Activated CD4-positive, alpha-beta T cell treated with anti-CD3 and anti-CD28 coated beads for 24 hours (primary cell): ENCODE measurements around the gene RNF31.

Experiments
- DNase-seq, 2 donors: peaks; one replicate each; pipeline ENCODE4 v3.0.0-alpha.2; 2020; ENCODE audit warnings: low read depth in 2 of 2

The RNF31 gene

DNA sequence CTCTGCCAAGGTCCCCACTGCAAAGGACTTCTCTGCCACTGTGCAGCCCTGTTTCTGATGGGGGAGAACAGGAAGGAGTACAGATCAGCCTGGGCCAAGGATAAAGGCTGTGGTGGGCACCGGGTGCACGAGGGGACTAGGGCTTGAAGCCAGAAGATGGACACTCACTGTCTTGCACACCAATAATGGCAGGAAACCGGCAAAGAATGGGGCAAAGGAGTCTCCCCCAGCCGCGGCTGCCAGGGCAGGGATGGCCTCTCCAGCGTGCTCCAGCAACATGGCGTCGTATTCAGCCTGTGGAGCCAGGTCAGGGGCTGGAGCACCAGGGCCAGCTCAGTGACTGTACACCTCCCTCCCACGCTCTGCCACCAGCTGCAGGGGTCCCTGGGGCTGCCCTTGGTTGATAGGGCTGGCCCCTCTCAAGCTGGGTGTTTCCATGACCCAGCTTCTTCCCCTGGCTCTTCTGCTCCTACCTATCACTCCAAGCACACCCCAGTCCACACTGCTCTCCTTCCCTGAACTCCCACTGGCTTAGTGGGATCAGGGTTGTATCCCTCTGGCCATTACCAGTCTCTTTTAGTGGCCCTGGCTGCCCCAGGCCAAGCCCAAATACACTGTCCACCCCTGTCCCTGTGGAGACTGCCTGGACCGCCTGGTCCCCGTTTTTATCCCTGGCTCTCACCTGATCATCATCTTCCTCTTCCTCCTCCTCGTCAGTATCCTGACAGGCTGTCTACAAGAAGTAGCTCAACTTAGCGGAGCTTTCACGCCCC is 35.0 kb downstream of the RNF31 start:
- DNase-seq, result no peak

- no peak for DNase-seq
Observed at GRCh38 chr14:24183014-24183481, 35.8 kb downstream of the RNF31 start.

DNA sequence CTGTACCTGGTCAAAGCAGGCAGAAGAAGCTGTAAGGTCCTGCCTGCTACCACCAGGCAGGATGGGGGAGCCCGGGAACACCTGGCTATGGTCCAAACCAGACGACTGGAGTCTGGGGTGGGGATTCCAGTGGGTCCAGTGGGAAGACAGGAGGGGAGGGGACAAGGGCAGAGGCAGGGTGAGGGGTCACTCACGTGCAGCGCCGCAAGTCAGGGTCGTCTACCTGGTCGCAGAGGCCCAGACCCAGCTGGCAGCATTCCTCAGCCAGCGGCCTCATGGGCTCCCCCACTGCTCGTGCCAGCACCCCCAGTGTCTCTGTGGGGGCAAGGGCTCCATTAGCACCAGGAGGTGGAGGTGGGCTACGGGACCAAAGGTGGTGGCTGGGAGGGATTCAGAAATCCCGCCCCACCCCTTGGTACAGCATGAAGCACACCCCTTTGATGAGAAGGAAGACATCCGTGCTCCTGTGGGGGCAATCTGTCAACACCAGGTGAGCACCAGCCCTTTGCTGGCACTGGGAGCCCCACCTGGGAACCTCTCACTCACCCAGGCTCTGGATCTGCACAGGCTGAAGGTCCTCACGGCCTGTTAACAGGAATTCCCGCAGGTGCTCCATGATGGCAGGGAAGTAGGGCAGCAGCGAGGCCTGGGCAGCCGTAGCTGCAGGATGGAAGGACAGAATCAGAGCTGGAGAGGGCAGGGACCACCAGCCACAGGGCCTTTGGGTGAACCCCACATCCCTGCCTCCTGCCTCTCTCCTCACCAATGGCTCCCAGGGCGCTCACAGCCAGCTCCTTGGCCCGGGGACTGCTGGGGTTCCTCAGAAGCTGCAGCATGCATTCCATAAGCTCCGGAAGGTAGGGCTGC is 37.0 kb downstream of the RNF31 start:
- DNase-seq, result no peak

- DNase-seq, result no peak
Observed at GRCh38 chr14:24185026-24185425, 37.7 kb downstream of the RNF31 start.

DNA sequence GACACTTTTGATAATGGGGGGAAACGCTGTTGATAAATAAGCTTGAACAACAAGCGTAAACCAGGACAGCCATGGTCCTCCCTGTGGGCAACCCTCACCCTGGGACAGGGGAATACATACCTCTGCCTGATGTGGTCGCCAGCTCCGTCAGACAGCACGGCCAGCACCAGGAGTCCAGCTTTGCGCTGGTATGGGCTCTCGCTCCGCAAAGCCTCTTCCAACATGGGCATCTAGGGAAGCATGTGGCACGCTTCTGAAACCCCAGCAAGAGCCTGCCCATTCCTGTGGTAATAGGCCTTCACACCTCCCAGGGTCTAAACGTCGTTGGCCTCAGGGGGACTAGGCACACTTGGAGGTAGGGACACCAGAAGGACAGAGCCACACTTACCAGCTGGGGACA is 38.4 kb downstream of the RNF31 start:
- DNase-seq, result no peak

DNA sequence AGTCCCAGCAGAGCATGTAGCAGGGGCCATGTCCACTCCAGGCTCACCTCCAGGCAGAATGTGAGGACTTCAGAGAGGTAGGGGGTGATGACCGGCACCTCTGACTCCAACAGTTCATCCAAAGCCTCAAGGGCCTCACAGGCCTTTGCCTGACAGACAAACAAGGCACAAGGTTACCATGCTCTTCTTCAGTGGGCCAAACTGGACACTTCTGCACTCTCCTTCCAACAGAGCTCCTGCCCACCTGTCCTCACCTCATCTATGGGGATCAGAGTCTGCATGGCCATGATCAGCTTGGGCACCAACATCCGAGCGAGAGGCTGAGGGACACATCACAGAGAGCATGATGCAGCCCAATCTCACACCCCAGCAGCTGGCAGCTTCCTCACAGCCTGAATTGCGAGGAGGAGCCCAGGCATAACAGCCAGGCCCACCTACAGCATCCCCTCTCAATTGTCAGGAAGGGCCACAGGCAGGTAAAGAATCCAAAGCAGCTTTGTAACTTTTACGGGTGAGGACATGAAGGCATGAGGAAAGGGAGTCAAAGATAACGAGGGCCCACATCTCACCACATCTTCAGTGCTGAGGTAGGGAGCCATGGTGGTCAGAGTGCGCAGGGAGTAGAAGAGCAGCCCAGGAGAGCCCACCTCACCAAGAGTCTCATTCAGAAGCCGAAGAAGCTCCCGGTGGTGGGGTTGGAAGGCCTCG is 39.7 kb downstream of the RNF31 start:
- no peak for DNase-seq

- no peak for DNase-seq
Observed at GRCh38 chr14:24187539-24187915, 40.2 kb downstream of the RNF31 start.

DNA sequence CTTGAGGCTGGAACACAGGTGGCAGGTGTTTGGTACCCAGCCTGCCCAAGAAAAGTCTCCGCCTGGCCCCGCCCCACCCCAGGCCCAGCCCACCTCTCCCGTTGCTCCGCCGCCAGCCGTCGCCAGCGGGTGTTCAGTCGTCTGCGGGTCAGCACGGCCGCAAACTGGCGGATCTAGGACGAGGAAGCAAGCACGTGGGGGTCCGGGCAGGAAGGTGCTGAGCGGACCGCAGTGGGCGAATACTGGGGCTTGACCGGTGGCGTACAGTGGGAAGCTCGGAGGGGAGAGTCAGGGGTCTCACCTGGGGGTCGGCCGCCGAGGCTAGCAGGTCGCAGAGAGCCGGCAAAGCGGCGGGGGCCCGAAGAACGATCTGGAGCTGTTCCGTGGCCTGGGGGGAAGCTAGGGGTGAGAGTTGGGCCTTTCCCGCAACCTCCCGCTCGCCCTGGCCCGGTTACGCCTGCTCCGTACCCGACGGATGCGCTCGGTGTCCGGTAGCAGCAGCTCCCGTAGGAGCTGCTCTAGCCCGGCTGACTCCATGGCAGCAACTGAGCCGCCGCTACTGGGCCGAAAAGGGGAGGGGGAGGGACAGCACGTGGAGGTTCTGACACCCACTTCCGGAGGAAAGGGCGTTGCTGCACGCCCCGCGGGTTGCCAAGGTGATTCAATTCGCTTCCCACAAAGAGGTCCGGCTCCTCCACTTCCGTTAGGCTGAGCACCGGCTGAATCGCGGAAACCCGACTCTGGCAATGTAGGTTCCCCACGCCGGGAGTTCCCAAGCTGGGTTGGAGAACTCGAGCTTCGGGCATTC is 41.2 kb downstream of the RNF31 start, which contains the start of gene IPO4:
Gene IPO4, minus strand, starts transcription at position 566 of the 808 bp plus-strand sequence. Its CDS starts 29 bp downstream, at position 537.
- peak; percentile 91 to 95 for DNase-seq

GRCh38 chr14:24189059-24189375 is 41.7 kb downstream of the RNF31 start:
- DNase-seq, result no peak

GRCh38 chr14:24189460-24189859 is 42.2 kb downstream of the RNF31 start:
- no peak for DNase-seq

GRCh38 chr14:24190416-24190815 is 43.1 kb downstream of the RNF31 start:
- no peak for DNase-seq

DNA sequence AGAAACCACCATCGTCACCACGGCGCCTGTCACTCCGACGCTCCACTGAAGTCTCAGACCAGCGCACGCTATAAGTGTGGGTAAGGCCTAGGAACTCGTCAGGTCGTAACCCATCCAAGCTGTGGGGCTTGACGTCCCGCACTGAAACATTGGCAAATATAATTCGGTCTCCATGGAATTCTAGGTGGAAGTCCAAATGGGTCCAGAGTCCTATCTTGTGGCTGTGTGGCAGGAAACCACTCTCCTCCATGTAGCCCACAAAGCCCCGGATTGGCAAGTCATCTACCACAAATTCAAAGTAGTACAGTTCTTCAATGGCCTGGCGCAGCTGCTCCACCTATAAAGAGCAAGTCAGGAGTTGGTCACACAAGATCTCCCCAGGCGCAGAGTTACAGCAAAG is 45.6 kb downstream of the RNF31 start:
- no peak for DNase-seq

DNA sequence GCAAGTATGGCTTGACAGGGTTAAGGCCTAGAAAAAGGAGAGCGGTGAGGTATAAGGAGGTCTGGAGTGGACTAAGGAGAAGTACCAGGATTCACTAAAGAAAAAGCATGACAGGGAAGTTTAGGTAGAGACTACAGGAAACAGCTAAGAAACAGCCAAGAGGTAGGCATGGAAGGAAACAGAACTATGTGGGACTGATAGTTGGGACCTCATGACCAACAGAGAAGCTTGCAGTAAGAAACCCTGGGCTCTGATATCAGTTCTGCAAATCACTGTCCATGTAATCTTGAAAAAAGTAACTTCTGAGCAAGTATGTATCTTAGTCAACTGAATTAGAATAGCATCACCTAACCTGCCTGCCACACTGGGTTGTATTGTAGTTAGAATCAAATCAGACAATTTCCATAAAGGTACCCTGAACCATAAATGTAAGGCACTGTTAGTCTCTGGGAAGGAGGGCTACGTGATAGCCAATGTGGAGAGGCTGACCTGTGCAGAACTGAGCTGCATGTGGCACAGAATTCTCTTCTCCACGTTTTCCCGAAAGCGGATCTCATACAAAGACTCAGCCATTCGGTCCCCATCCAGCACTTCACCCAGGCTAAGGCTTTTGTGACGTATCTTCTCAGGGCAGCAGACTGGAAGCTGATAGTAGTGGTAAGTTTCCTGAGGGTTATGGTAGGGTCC is 47.0 kb downstream of the RNF31 start:
- DNase-seq, result no peak

DNA sequence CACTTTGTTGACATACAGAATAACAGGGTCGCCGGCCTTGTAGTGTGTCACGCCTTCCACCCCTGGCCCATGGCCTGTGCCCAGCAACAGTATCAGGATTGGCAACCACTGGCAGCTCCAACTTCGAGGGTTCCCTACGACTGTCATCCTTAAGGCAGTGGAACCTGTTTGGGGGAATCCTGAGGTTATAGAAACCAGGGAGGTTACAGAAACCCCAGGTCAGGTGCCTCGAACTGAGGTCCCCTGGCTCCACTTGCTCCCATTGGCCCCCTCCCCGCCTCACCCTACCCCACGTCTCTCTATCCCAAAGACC is 47.5 kb downstream of the RNF31 start:
- DNase-seq, result no peak

DNA sequence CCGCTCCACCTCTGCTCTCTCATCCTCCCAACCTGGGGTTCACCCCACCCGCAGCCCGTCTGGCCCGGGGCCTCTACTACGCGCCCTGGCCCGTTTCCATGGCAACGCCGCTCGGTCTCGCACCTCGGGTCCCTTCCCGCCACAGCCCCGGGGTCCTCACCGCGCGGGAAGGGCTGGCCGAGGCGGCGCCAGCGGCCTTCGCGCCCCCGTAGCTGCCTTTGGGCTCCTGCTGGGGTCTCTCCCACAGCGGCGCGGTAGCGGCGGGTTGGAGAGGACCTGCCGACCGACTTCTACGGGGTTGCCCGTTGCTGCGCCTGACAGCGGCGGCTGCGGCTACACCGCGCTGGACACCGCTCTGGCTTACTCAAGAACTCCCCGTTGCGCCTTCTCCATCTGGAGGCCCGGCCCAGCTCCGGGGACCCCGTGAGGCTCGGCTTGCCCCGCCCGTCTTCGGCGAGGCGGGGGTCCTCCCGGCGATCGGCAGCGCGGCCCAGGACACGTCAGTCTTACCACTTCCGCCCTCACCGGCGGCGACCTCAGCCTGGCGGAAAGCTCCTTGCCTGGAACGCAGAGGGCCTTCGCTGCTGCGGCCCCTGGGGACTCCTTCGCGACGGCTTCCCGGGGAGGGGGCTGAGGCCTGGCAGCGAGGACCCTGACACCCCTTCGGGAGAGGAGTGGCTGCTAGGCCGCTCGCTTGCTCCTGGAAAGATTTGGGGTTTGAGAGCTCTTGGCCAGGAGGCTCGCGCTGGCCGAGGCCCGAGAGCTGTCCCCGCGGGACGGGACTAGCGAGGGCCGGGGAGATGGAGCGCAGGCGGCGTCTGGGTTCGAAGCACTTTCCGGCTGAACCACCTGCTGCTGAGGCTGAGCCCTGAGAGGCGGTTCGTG is 48.1 kb downstream of the RNF31 start, which contains the start of gene TM9SF1:
Gene TM9SF1, minus strand, starts transcription at position 256 of the 885 bp plus-strand sequence. CDS start 422 bp downstream, outside the sequence.
- DNase-seq, result peak; percentile 72 to 73

DNA sequence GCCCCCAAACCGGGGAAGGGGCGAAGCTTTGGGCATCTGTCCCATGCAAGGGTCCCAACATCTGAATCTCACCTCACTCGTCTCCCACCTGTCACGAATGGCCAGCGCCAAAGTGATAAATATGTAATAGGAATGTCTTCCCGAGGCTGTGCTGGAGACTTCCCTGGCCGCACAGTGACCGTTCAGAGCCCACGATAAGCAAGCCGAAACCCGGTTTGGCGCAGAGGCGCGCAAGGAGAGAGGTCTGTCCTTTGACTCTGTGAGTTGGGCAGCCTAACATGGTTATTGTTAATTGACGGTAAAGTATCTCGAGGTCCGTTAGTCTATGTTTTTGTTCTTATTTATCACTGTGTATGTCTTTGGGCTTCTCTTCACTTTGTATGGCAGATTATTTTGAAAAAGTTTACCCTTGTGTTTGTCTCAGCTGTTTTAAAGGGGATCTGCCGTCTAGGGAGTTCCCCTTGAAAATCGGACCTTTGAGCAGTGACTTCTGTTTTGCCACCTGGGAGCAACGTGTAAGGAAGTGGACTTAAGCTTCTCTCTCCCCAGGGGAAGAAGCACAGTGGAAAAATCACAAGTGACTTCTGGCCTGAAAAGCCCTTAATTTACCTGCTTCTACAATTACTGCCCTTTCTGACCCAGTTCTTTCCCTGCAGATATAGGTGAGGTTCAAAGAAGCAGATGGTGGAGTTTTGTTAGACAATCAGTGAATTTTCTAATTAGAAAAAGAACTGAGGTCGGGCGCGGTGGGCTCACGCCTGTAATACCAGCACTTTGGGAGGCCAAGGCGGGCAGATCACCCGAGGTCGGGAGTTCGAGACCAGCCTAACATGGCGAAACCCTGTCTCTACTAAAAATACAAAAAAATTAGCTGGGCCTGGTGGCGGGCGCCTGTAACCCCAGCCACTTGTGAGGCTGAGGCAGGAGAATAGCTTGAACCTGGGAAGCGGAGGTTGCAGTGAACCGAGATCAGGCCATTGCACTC is 49.1 kb downstream of the RNF31 start:
- DNase-seq, result no peak

DNA sequence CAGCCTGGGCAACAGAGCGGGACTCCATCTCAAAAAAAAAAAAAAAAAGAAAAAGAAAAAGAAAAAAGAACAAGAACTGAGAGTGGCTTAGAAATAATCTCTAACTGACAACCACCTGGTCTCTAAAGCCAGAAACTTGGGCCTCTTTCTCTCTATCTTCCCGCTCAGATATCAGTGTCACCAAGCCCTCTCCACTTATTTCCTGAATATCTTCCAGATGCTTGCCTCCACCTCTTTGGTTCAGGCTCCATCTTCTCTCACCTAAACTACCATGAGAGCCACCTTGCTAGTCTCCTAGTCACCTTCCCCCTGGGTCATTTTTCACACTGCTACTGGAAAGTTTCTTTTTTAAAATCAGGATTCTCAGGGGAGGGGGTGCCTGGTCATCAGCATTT is 49.8 kb downstream of the RNF31 start:
- no peak for DNase-seq

DNA sequence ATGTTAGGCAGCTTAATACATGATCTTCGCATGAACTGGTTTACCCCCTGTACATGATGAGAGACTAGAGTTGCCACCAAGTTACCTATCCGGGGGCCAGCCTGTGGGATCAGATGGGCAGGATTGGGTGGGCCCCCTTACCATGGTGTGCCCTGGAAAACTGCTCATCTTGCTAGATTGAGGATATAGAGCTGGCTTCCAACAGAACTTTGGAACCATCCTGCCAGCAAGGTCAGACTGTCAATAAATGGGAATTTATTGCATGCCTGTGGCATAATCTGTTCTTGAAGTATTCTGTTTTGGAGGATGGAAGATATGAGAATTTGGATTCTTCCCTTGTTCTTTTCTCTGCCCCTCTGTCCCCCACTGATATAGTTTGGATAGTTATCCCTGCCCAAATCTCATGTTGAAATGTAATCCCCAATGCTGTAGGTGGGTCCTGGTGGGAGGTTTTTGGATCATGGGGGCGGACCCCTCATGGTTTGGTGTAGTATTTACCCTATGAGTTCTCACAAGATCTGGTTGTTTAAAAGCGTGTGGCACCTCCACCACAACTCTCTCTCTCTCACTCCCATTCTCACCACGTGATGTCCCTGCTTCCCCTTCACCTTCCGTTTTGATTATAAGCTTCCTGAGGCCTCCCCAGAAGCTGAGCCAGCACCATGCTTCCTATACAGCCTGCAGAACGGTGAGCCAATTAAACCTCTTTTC is 51.7 kb downstream of the RNF31 start:
- no peak for DNase-seq
